NOMO-1 treated with DMSO at 0.1 percent for 48 hours (cell line): ENCODE measurements around the gene LTC4S.

ENCODE experiments used
- DNase-seq: peaks from one replicate; lab custom pipeline; 2025; ENCODE audit not compliant: unreplicated experiment; lab: John Stamatoyannopoulos, UW

The LTC4S gene

GRCh38 chr5:179806250-179807048 is 12.7 kb downstream of the LTC4S start, which contains the start of gene MGAT4B:
Gene MGAT4B (minus strand): TSS chr5:179806866. CDS start chr5:179806583, 283 bp downstream.
- peak; percentile 71 for DNase-seq

DNA sequence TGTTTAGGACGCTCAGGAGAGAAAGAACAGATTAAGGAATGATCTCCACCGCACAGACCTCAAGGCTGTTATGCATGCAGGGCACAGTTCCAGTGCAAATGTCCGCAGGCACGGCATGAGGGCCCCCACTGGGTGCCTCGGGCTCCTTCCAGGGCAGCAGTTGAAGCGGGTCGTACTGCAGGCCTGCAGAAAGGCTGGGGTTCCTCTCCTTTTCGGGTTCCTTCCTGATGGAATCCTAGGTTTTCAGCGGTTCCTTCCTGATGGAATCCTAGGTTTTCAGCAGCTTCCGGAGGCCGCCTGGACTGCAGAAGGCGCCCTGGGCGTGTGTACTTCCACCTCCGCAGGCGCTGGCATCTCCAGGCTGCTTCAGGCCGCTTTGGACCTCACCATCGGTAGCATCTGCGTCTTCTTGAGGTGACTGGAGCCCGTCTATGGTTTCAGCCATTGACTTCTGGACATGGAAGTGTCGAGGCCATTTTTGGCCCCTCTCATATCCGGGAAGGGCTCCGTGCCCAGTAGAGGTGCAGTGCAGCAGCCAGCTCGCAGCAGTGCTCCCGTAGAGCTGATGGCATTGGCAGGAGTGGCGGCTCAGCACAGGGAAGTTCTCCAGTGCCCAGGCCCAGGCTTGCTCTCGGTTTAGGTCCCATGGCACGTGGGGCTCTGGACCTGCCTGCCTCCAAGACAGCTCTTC is 18.5 kb downstream of the LTC4S start:
- DNase-seq, result no peak

- no peak for DNase-seq
Measured at GRCh38 chr5:179812997-179813607, 19.3 kb downstream of the LTC4S start.

DNA sequence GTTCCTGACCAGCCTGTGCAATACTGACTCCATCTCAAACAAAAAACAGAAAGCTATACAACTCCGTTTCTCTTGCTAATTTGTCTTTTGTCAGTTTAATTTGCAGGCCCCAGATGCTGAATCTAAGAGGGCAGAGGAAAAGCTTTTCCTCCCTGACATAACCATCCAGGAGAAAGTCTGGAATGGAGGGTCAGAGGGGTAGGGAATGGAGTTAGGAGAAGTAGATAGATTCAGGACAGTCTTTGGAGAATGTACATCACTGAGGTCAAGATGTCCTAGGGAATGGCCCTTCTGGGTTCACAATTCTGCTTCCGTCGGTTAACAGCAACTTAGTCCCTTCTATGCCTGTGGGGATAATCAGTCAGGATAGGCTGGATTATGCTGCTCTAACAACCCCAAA is 20.3 kb downstream of the LTC4S start:
- no peak for DNase-seq

DNA sequence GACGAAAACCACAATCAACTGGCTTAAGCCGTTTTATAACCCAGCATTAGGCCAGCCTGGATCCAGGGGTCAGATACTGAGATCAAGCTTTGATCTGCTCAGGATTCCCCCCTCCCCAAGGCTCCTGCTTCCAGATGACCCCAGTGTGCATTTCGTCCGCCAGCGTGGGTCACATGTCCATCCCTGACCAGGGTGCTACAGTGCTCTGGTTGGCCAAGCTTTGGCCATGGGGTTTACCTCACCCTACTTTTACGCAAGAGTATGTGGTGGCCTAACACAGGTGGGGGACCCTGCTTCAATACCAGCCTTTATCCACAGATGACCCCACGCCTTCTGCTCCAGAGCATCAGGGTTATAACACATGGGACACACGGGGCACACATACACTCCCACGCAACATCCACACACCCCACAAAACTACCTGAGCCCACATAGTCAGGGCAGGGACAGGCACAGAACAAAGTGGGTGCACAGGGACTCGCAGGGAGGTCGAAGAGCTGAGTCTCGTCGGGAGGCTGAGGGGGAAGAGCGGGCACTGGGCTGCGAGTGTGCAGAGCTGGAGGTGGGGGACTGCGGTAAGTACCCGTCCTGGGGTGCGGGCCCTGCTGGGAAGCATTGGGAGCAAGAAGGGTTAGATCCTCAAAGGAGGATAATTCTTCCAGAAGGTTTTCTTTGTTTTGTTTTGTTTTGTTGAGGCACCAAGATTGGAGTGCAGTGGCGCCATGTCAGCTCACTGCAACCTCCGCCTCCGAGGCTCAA is 21.9 kb downstream of the LTC4S start:
- no peak for DNase-seq

DNA sequence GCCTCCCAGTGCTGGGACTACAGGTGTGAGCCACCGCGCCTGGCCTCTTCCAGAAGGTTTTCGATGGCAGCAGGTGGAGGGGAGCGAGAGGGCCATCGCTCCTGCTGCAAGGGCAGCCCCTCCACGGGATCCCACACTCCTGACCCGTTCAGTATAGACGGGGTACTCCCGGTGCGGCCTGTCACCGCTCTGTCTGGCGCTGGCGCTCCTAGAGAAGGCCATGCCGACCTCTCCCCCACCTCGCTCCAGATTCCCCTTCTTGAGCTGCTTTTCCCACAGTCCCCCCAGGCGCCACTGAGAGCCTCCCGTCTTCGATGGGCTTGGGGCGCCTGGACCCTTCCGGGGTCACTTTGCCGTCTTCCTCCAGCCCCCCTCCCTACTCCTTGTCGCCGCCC is 22.6 kb downstream of the LTC4S start:
- DNase-seq, result no peak

- DNase-seq, result no peak
Measured at GRCh38 chr5:179816796-179817469, 23.1 kb downstream of the LTC4S start.

DNA sequence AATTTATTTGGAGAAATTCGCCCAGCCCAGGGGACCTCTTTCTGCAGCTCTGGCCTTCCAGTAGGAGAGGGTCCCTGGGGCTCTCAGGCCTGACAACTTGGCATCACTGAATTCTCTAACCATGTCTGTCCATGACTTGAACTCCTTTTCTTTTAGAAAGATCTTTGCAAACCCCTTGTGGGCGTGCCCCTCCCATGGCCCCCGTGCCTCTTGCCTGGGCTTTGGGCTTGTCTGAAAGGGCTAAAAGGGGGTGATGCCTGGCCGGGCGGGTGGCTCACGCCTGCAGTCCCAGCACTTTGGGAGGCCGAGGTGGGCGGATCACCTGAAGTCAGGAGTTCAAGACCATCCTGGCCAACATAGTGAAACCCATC is 23.7 kb downstream of the LTC4S start:
- no peak for DNase-seq

DNA sequence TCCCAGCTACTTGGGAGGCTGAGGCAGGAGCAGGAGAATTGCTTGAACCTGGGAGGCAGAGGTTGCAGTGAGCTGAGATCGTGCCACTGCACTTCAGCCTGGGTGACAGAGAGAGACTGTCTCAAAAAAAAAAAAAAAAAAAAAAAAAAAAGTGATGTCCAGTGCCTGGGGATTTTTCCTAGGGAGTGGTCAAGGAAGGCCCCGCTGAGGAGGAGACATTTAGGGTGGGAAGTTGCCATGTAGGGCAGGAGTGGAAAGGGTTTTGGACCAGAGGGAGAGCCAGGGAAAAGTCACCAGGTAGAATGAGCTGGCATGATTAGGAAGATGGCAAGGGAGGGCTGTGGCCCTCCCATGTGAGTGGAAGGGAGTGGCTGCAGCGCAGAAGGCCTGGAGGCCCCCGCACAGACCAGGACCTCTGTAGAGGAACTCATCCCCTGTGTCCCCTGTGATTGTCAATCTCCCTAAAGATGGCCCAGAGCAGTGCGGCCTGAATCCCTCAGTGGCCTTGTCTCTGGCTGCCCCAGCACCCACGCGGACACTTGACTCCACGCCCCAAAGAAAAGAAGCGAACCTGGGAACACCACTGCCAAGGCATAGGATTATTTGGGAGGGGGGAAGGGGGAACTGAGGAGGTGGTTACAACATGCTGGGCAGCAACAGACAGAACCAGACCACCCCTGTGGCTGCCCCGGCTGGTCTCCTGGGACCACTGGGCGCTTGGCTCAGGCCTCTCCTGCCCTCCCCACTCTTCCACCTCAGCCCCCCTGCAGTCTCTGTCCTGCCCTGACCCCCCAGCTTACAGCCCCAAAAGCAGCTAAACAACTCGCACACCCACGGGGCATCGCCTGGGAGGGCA is 24.3 kb downstream of the LTC4S start:
- DNase-seq, result no peak

GRCh38 chr5:179818746-179819295 is 25.0 kb downstream of the LTC4S start:
- peak; percentile 93 for DNase-seq

GRCh38 chr5:179819296-179820126 is 25.7 kb downstream of the LTC4S start:
- peak; percentile 58 for DNase-seq

DNA sequence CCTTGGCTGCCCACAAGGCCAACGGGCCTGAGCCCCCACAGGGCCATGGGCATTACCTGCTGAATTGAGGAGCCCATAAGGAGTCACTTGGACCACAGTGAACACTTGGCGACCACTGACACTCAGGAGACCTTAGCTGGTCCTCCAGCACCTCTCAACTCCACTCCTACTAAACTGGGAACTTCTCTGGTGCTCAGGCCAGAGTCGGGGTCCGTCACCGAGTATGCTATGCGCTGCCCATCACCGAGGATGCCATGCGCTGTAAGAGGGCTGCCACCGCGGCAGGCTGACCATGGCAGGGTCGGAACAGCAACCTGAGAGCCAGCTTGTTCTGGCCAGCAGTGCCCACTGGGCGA is 26.3 kb downstream of the LTC4S start:
- no peak for DNase-seq

DNA sequence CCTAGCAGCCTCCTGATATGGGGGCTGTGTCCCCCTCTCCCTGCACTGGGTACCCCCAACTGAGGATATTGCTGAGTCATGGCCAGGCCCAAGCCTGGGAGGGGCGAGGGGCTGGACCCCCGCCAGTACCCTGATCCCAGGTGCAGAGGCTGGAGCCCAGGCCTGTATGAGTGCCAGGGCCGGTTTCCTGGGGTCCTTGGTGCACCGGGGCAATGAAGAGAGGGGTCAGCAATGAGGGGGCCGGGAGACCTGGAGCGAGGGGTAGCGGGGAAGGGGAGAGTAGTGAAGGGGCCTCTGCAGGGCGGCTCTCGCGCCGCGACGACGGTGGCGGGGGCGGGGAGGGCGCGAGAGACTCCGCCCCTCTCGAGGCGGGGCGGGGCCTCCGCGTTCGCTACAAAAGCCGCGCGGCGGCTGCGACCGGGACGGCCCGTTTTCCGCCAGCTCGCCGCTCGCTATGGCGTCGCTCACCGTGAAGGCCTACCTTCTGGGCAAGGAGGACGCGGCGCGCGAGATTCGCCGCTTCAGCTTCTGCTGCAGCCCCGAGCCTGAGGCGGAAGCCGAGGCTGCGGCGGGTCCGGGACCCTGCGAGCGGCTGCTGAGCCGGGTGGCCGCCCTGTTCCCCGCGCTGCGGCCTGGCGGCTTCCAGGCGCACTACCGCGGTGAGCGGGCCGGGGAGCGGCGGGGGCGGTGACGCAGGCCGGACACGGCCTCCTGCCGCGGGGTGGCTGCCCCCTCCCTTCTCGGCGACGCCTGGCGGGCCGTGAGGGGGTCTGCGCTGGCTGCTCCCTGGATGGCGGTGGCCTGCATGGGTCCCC is 26.9 kb downstream of the LTC4S start, which contains the start of gene SQSTM1:
Gene SQSTM1 (plus strand): TSS at position 423 of the 815 bp plus-strand sequence. CDS start 32 bp downstream, at position 455.
- peak; percentile 62 for DNase-seq

DNA sequence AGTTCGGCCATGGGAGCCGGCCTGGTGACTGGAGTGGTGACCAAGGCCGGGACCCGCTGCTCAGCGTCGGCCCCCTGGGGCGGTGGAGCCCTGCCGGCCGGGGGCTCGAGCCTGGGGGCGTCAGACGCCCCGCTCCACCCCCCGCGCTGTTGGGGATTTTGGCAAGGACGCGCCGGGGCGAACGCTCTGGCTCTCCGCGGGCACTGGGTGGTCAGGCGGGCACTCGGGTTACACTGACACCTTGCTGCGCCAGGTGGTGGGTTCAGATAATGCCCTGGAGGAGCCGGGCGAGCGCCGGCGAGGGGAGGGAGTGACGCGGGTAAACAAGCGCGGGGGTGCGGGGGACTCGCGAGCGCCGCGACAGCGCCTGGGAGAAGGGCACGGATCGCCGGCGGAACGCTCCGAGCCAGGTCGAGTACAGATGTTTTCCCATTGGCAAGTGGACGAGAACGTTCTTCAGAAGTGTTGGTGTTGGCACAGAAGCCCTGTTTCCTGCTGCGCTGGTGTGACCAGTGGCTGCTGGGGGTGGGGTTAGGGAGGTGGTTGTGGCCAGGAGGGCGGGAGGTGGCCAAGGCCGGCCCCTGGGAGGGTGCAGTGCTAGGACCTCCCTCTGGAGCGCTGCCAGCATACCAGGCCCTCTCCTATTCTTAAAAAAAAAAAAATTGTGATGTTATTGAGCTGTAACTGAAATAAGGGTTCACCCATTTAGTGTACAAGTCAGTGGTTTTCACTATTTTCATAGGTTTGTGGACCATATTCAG is 27.7 kb downstream of the LTC4S start:
- peak; percentile 84 for DNase-seq

GRCh38 chr5:179822059-179822432 is 28.3 kb downstream of the LTC4S start:
- DNase-seq, result no peak

DNA sequence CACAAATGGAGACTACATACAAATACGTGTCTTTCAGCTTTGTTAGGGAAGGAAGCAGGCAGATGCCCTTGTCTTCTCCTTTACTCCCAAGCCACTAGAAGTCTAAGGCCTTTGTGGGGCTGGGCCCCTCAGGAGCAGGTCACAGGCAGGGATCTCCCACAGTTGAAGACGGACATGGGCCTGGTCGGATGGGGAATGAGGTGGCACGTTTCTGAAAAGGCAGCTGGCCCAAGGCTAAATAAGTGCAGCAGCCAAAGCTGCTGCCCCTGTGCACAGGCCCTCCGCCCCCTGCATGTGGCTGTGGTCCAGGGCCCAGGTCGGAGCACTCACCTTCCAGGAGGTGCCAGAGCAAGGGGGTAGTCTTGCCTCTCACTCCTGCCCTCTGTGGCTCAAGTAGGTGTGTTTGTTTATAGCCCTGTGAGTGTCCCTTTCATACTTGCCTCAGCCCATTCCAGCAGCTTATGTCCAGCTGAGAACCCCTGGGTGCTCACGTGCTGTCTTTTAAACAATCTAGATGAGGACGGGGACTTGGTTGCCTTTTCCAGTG is 28.7 kb downstream of the LTC4S start:
- DNase-seq, result no peak
